GM19238 (cell line): ENCODE measurements around the gene TBC1D24.
"Not testable (repeated sequence)": the region's sequence is repeated elsewhere in the genome, so short reads cannot be mapped to it uniquely, and the experiment has no call there.

Source experiments
- DNase-seq: peaks from one replicate; pipeline ENCODE4 v3.0.0; 2011; ENCODE audit warnings: low spot score; ENCODE audit not compliant: insufficient read length

Gene TBC1D24

GRCh38 chr16:2531371-2531695 is 56.4 kb downstream of the TBC1D24 start, which contains the start of gene CEMP1:
CEMP1 (minus strand) TSS chr16:2531408; CDS start chr16:2531073, 335 bp downstream.
- no peak for DNase-seq

- peak; percentile 99 for DNase-seq
These were observed 57.0 kb downstream of the TBC1D24 start for GRCh38 chr16:2531696-2532493.

GRCh38 chr16:2532494-2533141 is 57.7 kb downstream of the TBC1D24 start:
- DNase-seq = peak; percentile 51

- not testable (repeated sequence) for DNase-seq
These were observed 58.3 kb downstream of the TBC1D24 start for GRCh38 chr16:2533142-2533755.

GRCh38 chr16:2533912-2534311 is 59.0 kb downstream of the TBC1D24 start:
- DNase-seq = no peak

GRCh38 chr16:2534335-2534734 is 59.4 kb downstream of the TBC1D24 start:
- DNase-seq = not testable (repeated sequence)

GRCh38 chr16:2535625-2536013 is 60.7 kb downstream of the TBC1D24 start:
- no peak for DNase-seq

- DNase-seq = peak; percentile 94
These were observed 62.8 kb downstream of the TBC1D24 start, which contains the start of gene PDPK1 for GRCh38 chr16:2537451-2538379. PDPK1 (plus strand) TSS chr16:2538021; CDS start chr16:2538113, 92 bp downstream.

- DNase-seq = not testable (repeated sequence)
These were observed 64.4 kb downstream of the TBC1D24 start for GRCh38 chr16:2539192-2539844.

GRCh38 chr16:2539845-2540458 is 65.0 kb downstream of the TBC1D24 start:
- not testable (repeated sequence) for DNase-seq

GRCh38 chr16:2540912-2541311 is 66.0 kb downstream of the TBC1D24 start:
- DNase-seq = not testable (repeated sequence)

- DNase-seq = not testable (repeated sequence)
These were observed 66.5 kb downstream of the TBC1D24 start for GRCh38 chr16:2541409-2541808.

- DNase-seq = not testable (repeated sequence)
These were observed 68.8 kb downstream of the TBC1D24 start for GRCh38 chr16:2543771-2544170.

GRCh38 chr16:2550283-2550878 is 75.5 kb downstream of the TBC1D24 start:
- not testable (repeated sequence) for DNase-seq

GRCh38 chr16:2551420-2551889 is 76.5 kb downstream of the TBC1D24 start:
- not testable (repeated sequence) for DNase-seq

GRCh38 chr16:2554709-2555425 is 79.9 kb downstream of the TBC1D24 start:
- DNase-seq = not testable (repeated sequence)
